Skin of body (tissue), 1 donor: ENCODE results near the gene OMP. TPM values are rescaled to one million over a fixed set of nuclear protein-coding genes. Genes with fewer than 3 reads are reported as not detected.

Source experiments
- total RNA-seq: library from RNA; depleted of rRNA; stranded (reverse); fragments of >200 nt; gene quantifications from one replicate; pipeline ENCODE4 v1.2.3, GENCODE V29; 2014

OMP gene
- total RNA-seq, 1 donor from 2014 or later, result not detected

Other genes starting within 250 kb of the OMP start
- gene ACER3, start 241.9 kb upstream of the OMP start, total RNA-seq, result 18.2 TPM
- not detected for gene B3GNT6, start 68.4 kb upstream of the OMP start, total RNA-seq
- gene CAPN5, start 35.9 kb upstream of the OMP start, total RNA-seq, result 8.2 TPM
- 2.8 TPM for gene MYO7A, start 25.4 kb downstream of the OMP start, total RNA-seq
- gene GDPD4, start 198.8 kb downstream of the OMP start, total RNA-seq, result 0.39 TPM